Skeletal muscle tissue (tissue), 4 donors: ENCODE measurements around the gene HAT1. TPM values are rescaled to one million over a fixed set of nuclear protein-coding genes. Genes with fewer than 3 reads are reported as not detected.
"Not testable (repeated sequence)": the region's sequence is repeated elsewhere in the genome, so short reads cannot be mapped to it uniquely, and the experiment has no call there.

ENCODE experiments used
- H3K27ac ChIP-seq: one replicate; pipeline ENCODE4 v1.7.0; 2013; ENCODE audit warnings: mild to moderate bottlenecking, low read depth, low read length, inconsistent platforms
- H3K27me3 ChIP-seq, 3 donors: one replicate each; pipeline ENCODE4 v1.7.0; 2013; ENCODE audit warnings: low read length in 3 of 3; ENCODE audit not compliant: control insufficient read depth in 3 of 3, insufficient read depth in 3 of 3
- H3K36me3 ChIP-seq, 3 donors: one replicate each; pipeline ENCODE4 v1.7.0; 2013; ENCODE audit warnings: low read length in 3 of 3; ENCODE audit not compliant: control insufficient read depth in 3 of 3, insufficient read depth in 3 of 3
- H3K4me1 ChIP-seq, 3 donors: one replicate each; pipeline ENCODE4 v1.7.0; 2013; ENCODE audit warnings: low read length in 3 of 3, mild to moderate bottlenecking in 3 of 3; ENCODE audit not compliant: control insufficient read depth in 3 of 3, insufficient read depth in 3 of 3
- H3K4me3 ChIP-seq, 3 donors: one replicate each; pipeline ENCODE4 v1.7.0; 2013; ENCODE audit warnings: low read length in 3 of 3
- H3K9ac ChIP-seq, 3 donors: one replicate each; pipeline ENCODE4 v1.7.0; 2013; ENCODE audit warnings: low read length in 3 of 3, mild to moderate bottlenecking in 3 of 3, moderate library complexity in 2 of 3, low read depth in 1 of 3
- H3K9me3 ChIP-seq, 3 donors: one replicate each; pipeline ENCODE4 v1.7.0; 2013; ENCODE audit warnings: low read length in 3 of 3; ENCODE audit not compliant: control insufficient read depth in 3 of 3
- total RNA-seq: library from RNA; depleted of rRNA; stranded (reverse); fragments of >200 nt; gene quantifications from one replicate; pipeline ENCODE4 v1.2.3, GENCODE V29; 2014
- donor health status: Osteomylitis.

Gene HAT1
- total RNA-seq, 1 donor from 2014 or later = 32.4 TPM

- H3K9me3 ChIP-seq = no peaks in the 10 kb centered on the region
- no peaks in the 10 kb centered on the region for H3K27me3 ChIP-seq
- H3K4me3 ChIP-seq = no peak overlapping the region
- peaks cover 7 to 17% (median 7%) of the 10 kb centered on the region in 3 donors for H3K36me3 ChIP-seq
- no peaks in the 10 kb centered on the region for H3K4me1 ChIP-seq
- H3K27ac ChIP-seq = no peak overlapping the region
- no peak overlapping the region for H3K9ac ChIP-seq
Measured at GRCh38 chr2:171965238-171965637, 43.0 kb downstream of the HAT1 start.

- H3K4me1 ChIP-seq = no peaks in the 10 kb centered on the region
- H3K36me3 ChIP-seq = peaks cover 7 to 17% (median 7%) of the 10 kb centered on the region in 3 donors
- no peaks in the 10 kb centered on the region for H3K9me3 ChIP-seq
- H3K4me3 ChIP-seq = no peak overlapping the region
- no peak overlapping the region for H3K27ac ChIP-seq
- no peaks in the 10 kb centered on the region for H3K27me3 ChIP-seq
- H3K9ac ChIP-seq = no peak overlapping the region
Measured at GRCh38 chr2:171965661-171966060, 43.4 kb downstream of the HAT1 start.

- H3K27ac ChIP-seq = no peak overlapping the region
- no peaks in the 10 kb centered on the region for H3K9me3 ChIP-seq
- no peak overlapping the region for H3K9ac ChIP-seq
- H3K4me1 ChIP-seq = no peaks in the 10 kb centered on the region
- H3K27me3 ChIP-seq = no peaks in the 10 kb centered on the region
- H3K4me3 ChIP-seq = no peak overlapping the region
- H3K36me3 ChIP-seq = peaks cover 7 to 17% (median 7%) of the 10 kb centered on the region in 3 donors
Measured at GRCh38 chr2:171966235-171966634, 44.0 kb downstream of the HAT1 start.

- no peak overlapping the region for H3K4me3 ChIP-seq
- peaks cover 7 to 17% (median 7%) of the 10 kb centered on the region in 3 donors for H3K36me3 ChIP-seq
- H3K9me3 ChIP-seq = no peaks in the 10 kb centered on the region
- H3K9ac ChIP-seq = no peak overlapping the region
- H3K27ac ChIP-seq = no peak overlapping the region
- no peaks in the 10 kb centered on the region for H3K27me3 ChIP-seq
- H3K4me1 ChIP-seq = no peaks in the 10 kb centered on the region
Measured at GRCh38 chr2:171966688-171967087, 44.4 kb downstream of the HAT1 start.

- Histone ChIP-seq H3K27me3 (no peaks in the 10 kb centered on the region), H3K4me1 (no peaks in the 10 kb centered on the region), H3K27ac (no peak overlapping the region), H3K36me3 (peaks cover 7 to 19% (median 7%) of the 10 kb centered on the region in 3 donors), H3K4me3 (no peak overlapping the region), H3K9me3 (no peaks in the 10 kb centered on the region), H3K9ac (no peak overlapping the region)
Measured at GRCh38 chr2:171968509-171968908, 46.2 kb downstream of the HAT1 start.

GRCh38 chr2:171972329-171972982 is 50.2 kb downstream of the HAT1 start:
- H3K4me3 ChIP-seq = no peak overlapping the region
- peaks cover 0 to 6% (median 5%) of the 10 kb centered on the region in 3 donors for H3K36me3 ChIP-seq
- H3K4me1 ChIP-seq = no peaks in the 10 kb centered on the region

GRCh38 chr2:171979103-171979502 is 56.8 kb downstream of the HAT1 start:
- H3K27me3 ChIP-seq = no peaks in the 10 kb centered on the region
- no peaks in the 10 kb centered on the region for H3K4me1 ChIP-seq
- peaks cover 0 to 23% (median 21%) of the 10 kb centered on the region in 3 donors for H3K36me3 ChIP-seq
- H3K4me3 ChIP-seq = no peak overlapping the region
- H3K9ac ChIP-seq = no peak overlapping the region
- no peaks in the 10 kb centered on the region for H3K9me3 ChIP-seq
- H3K27ac ChIP-seq = no peak overlapping the region

More at GRCh38 chr2:171972329-171972982, 50.2 kb downstream of the HAT1 start:
- no peaks in the 10 kb centered on the region for H3K9me3 ChIP-seq
- no peak overlapping the region for H3K9ac ChIP-seq
- no peaks in the 10 kb centered on the region for H3K27me3 ChIP-seq
- H3K27ac ChIP-seq = no peak overlapping the region

GRCh38 chr2:171983924-171984323 is 61.7 kb downstream of the HAT1 start:
- H3K27me3 ChIP-seq = not testable (repeated sequence)
- peaks cover 0 to 16% (median 8%) of the 10 kb centered on the region in 3 donors for H3K36me3 ChIP-seq

GRCh38 chr2:171985076-171985475 is 62.8 kb downstream of the HAT1 start:
- Histone ChIP-seq H3K27ac (no peak overlapping the region), H3K9me3 (no peaks in the 10 kb centered on the region), H3K4me3 (no peak overlapping the region), H3K4me1 (no peaks in the 10 kb centered on the region), H3K36me3 (peaks cover 0 to 12% (median 7%) of the 10 kb centered on the region in 3 donors), H3K27me3 (no peaks in the 10 kb centered on the region), H3K9ac (no peak overlapping the region)

More at GRCh38 chr2:171983924-171984323, 61.7 kb downstream of the HAT1 start:
- H3K9me3 ChIP-seq, H3K4me3 ChIP-seq, H3K9ac ChIP-seq, H3K4me1 ChIP-seq, H3K27ac ChIP-seq: not testable (repeated sequence)

- Histone ChIP-seq H3K36me3 (peaks cover 0 to 8% (median 7%) of the 10 kb centered on the region in 3 donors), H3K9ac (no peak overlapping the region), H3K4me1 (no peaks in the 10 kb centered on the region), H3K27ac (no peak overlapping the region), H3K27me3 (no peaks in the 10 kb centered on the region), H3K4me3 (no peak overlapping the region), H3K9me3 (no peaks in the 10 kb centered on the region)
Measured at GRCh38 chr2:171986778-171987177, 64.5 kb downstream of the HAT1 start.
